K562 (cell line): ENCODE data around the gene ZRANB3. TPM values are rescaled to one million over a fixed set of nuclear protein-coding genes. Genes with fewer than 3 reads are reported as not detected.
A peak's percentile ranks its signal among the peaks of the same experiment; 100 is the strongest.

Experiments
- CBX2 ChIP-seq: fragments of 200-600 bp; sonication (generic); IDR thresholded peaks from one replicate; pipeline ENCODE4 v1.6.1; 2012; ENCODE audit warnings: mild to moderate bottlenecking, low read length, inconsistent platforms; ENCODE audit not compliant: insufficient read depth, poor library complexity, severe bottlenecking
- DNMT1 ChIP-seq: fragments of 450-650 bp; IDR thresholded peaks from 2 replicates; pipeline ENCODE4 v1.6.1; 2016; ENCODE audit warnings: antibody characterized with exemption, mild to moderate bottlenecking
- E2F3 ChIP-seq: fragments of 250-450 bp; sonication (Bioruptor Pico); IDR thresholded peaks from 2 replicates; pipeline ENCODE4 v1.4.0; 2020; ENCODE audit warnings: mild to moderate bottlenecking
- ESRRA ChIP-seq: fragments of 450-650 bp; IDR thresholded peaks from 2 replicates; pipeline ENCODE4 v1.6.1; 2014; ENCODE audit warnings: low read depth, mild to moderate bottlenecking, moderate library complexity, borderline replicate concordance
- FOXM1 ChIP-seq, 2 experiments: fragments of 450-650 bp in 1 of 2; sonication (generic) in 1 of 2; formaldehyde crosslinking in 1 of 2; IDR thresholded peaks; 2 replicates each; pipeline versions ENCODE4 v1.6.1 to v1.9.0; 2017 to 2022; ENCODE audit warnings: low read depth in 2 of 2, mild to moderate bottlenecking in 2 of 2, missing genetic modification reagents in 1 of 2, moderate library complexity in 1 of 2
- IRF2 ChIP-seq: sonication (generic); formaldehyde crosslinking; IDR thresholded peaks from 2 replicates; pipeline ENCODE4 v1.8.1; 2022; ENCODE audit warnings: mild to moderate bottlenecking, missing genetic modification reagents
- JUND ChIP-seq, 2 experiments: IDR thresholded peaks; 2 replicates in 1 of 2; 3 replicates in 1 of 2; pipeline ENCODE4 v1.6.1; 2011; ENCODE audit warnings: borderline replicate concordance in 2 of 2, low read depth in 2 of 2, low read length in 2 of 2, improper control_type of control experiment in 1 of 2, missing biosample characterization in 1 of 2, missing genetic modification characterization in 1 of 2, missing genetic modification reagents in 1 of 2
- SPI1 ChIP-seq: IDR thresholded peaks from 2 replicates; pipeline ENCODE4 v1.6.1; 2011; ENCODE audit warnings: low read depth, low read length, control low read depth, borderline replicate concordance
- ZC3H4 ChIP-seq: sonication (generic); formaldehyde crosslinking; IDR thresholded peaks from 2 replicates; pipeline ENCODE4 v1.9.0; 2021; ENCODE audit warnings: missing genetic modification reagents, borderline replicate concordance
- ZFX ChIP-seq: sonication (generic); formaldehyde crosslinking; IDR thresholded peaks from 2 replicates; pipeline ENCODE4 v1.8.0; 2022; ENCODE audit warnings: mild to moderate bottlenecking, missing genetic modification reagents, moderate library complexity
- polyA plus RNA-seq, 8 experiments: library from polyadenylated mRNA; depleted of rRNA in 4 of 8; stranded (reverse) in 5 of 8; unstranded in 3 of 8; fragments of >200 nt; fragmentation: Nextera tagmentation in 2 of 8; fragmentation: Illumina TruSeq in 1 of 8; extraction: Ambion mirVana in 2 of 8; extraction: Trizol in 1 of 8; gene quantifications; 2 replicates each; pipeline versions ENCODE4 v1.2.1 to v1.2.3, GENCODE V29; 2011 to 2014; ENCODE audit warnings: inconsistent platforms in 1 of 8, missing spikeins in 1 of 8
- total RNA-seq, 7 experiments: library from RNA; depleted of rRNA in 6 of 7; stranded (reverse); fragments of >200 nt in 6 of 7; fragmentation: Illumina TruSeq in 2 of 7; extraction: Trizol in 2 of 7; gene quantifications; 2 replicates each; pipeline versions ENCODE4 v1.2.1 to v1.2.3, GENCODE V29; 2011 to 2021; ENCODE audit warnings: low replicate concordance in 1 of 7
- TF ChIP-seq, protein P1 (sequence below): fragments of 250-450 bp; sonication (Bioruptor Pico); IDR thresholded peaks from 2 replicates; pipeline ENCODE4 v1.8.0; 2021; ENCODE audit warnings: borderline replicate concordance, mild to moderate bottlenecking, moderate library complexity; ENCODE audit not compliant: poor library complexity, severe bottlenecking
- TF ChIP-seq, protein P2 (sequence below): fragments of 450-650 bp; IDR thresholded peaks from 2 replicates; pipeline ENCODE4 v1.6.1; 2018; ENCODE audit not compliant: partially characterized antibody
- TF ChIP-seq, protein P3 (sequence below), 2 experiments: fragments of 450-650 bp; IDR thresholded peaks; 2 replicates each; pipeline ENCODE4 v1.6.1; 2018; ENCODE audit warnings: mild to moderate bottlenecking in 2 of 2, low read depth in 1 of 2; ENCODE audit not compliant: partially characterized antibody in 2 of 2
- TF ChIP-seq, protein P4 (sequence below): sonication (generic); formaldehyde crosslinking; IDR thresholded peaks from 2 replicates; pipeline ENCODE4 v1.8.1; 2023; ENCODE audit warnings: mild to moderate bottlenecking, missing genetic modification reagents

Gene ZRANB3
- total and polyA plus RNA-seq, 9 of the 15 experiments (the other 6 are each of a cell fraction or from before 2014, with no cell fraction given), result 8.6 to 21.3 (median 14.7) TPM

DNA sequence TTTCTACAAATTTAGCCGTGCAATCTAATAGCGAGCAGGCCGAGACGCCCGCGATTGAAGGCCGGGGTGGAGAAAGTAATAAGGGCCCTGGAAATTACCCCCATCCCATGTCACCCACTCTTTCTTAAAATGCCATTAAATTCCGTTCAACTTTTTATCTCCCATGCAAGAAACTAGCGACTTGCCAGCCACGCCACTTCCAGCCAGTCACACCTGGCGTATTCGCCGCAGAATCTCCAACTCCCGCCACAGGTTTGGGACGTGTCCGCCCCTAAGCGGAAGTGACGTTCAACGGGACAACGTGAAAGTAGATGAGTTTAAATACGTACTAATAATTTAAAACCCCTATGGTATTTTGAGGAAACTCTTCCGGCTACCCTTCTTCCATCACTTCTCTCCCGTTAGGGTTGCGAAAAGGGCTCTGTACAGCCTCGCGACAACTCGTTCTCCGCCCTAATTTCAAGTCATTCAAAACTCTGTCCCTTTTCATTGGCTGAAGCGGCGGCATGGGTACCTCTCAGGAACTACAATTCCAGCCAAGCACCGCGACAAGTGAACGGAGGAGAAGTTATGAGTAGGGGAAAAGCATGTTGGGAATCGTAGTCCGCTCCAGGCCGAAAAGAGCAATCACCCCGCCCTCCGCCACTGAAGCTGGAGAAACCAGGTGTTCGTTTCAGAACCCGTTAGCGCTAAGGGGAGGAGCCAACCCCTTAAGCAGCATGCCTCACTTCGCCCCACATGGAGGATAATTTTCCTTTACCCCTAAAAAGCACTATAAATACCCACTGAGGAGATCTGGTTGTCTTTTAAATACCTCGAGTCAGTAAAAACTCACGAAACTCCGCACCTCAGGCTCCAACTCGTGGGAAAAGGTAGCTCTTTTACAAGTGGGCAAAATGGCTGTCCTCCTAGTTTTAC lies at the start of gene ZRANB3 (continued):
- TF ChIP-seq, protein P1, sequence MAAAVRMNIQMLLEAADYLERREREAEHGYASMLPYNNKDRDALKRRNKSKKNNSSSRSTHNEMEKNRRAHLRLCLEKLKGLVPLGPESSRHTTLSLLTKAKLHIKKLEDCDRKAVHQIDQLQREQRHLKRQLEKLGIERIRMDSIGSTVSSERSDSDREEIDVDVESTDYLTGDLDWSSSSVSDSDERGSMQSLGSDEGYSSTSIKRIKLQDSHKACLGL (CRISPR knock-in tag), result peak; percentile 20
- TF ChIP-seq, protein P2, sequence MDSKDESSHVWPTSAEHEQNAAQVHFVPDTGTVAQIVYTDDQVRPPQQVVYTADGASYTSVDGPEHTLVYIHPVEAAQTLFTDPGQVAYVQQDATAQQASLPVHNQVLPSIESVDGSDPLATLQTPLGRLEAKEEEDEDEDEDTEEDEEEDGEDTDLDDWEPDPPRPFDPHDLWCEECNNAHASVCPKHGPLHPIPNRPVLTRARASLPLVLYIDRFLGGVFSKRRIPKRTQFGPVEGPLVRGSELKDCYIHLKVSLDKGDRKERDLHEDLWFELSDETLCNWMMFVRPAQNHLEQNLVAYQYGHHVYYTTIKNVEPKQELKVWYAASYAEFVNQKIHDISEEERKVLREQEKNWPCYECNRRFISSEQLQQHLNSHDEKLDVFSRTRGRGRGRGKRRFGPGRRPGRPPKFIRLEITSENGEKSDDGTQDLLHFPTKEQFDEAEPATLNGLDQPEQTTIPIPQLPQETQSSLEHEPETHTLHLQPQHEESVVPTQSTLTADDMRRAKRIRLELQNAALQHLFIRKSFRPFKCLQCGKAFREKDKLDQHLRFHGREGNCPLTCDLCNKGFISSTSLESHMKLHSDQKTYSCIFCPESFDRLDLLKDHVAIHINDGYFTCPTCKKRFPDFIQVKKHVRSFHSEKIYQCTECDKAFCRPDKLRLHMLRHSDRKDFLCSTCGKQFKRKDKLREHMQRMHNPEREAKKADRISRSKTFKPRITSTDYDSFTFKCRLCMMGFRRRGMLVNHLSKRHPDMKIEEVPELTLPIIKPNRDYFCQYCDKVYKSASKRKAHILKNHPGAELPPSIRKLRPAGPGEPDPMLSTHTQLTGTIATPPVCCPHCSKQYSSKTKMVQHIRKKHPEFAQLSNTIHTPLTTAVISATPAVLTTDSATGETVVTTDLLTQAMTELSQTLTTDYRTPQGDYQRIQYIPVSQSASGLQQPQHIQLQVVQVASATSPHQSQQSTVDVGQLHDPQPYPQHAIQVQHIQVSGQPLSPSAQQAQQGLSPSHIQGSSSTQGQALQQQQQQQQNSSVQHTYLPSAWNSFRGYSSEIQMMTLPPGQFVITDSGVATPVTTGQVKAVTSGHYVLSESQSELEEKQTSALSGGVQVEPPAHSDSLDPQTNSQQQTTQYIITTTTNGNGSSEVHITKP, result peak; percentile 40
- TF ChIP-seq, protein P3, sequence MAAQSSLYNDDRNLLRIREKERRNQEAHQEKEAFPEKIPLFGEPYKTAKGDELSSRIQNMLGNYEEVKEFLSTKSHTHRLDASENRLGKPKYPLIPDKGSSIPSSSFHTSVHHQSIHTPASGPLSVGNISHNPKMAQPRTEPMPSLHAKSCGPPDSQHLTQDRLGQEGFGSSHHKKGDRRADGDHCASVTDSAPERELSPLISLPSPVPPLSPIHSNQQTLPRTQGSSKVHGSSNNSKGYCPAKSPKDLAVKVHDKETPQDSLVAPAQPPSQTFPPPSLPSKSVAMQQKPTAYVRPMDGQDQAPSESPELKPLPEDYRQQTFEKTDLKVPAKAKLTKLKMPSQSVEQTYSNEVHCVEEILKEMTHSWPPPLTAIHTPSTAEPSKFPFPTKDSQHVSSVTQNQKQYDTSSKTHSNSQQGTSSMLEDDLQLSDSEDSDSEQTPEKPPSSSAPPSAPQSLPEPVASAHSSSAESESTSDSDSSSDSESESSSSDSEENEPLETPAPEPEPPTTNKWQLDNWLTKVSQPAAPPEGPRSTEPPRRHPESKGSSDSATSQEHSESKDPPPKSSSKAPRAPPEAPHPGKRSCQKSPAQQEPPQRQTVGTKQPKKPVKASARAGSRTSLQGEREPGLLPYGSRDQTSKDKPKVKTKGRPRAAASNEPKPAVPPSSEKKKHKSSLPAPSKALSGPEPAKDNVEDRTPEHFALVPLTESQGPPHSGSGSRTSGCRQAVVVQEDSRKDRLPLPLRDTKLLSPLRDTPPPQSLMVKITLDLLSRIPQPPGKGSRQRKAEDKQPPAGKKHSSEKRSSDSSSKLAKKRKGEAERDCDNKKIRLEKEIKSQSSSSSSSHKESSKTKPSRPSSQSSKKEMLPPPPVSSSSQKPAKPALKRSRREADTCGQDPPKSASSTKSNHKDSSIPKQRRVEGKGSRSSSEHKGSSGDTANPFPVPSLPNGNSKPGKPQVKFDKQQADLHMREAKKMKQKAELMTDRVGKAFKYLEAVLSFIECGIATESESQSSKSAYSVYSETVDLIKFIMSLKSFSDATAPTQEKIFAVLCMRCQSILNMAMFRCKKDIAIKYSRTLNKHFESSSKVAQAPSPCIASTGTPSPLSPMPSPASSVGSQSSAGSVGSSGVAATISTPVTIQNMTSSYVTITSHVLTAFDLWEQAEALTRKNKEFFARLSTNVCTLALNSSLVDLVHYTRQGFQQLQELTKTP (IDR thresholded peaks at IDR 0.05; ENCODE audit: low read depth in 1 of 2, partially characterized antibody in 2 of 2), result peak in 1 of 2 experiments; percentile 98
- TF ChIP-seq JUND (IDR thresholded peaks at IDR 0.05; ENCODE audit: borderline replicate concordance, low read depth, low read length) (peak; percentile 54), JUND (tag; IDR thresholded peaks at IDR 0.05; ENCODE audit: borderline replicate concordance, low read depth, low read length) (peak; percentile 14; the same call in 1 of the 3 replicates), CBX2 (no peak), ESRRA (no peak), ZFX (CRISPR knock-in tag) (peak; percentile 85), ZC3H4 (CRISPR knock-in tag) (no peak), IRF2 (CRISPR knock-in tag) (no peak), FOXM1 (IDR thresholded peaks at IDR 0.05; ENCODE audit: low read depth) (peak; percentile 81), FOXM1 (CRISPR knock-in tag; IDR thresholded peaks at IDR 0.05; ENCODE audit: low read depth) (no peak), DNMT1 (no peak), E2F3 (CRISPR knock-in tag) (no peak), SPI1 (0 out of 2 replicates have a peak, but pooled peaks have one; percentile 32)
- TF ChIP-seq, protein P4, sequence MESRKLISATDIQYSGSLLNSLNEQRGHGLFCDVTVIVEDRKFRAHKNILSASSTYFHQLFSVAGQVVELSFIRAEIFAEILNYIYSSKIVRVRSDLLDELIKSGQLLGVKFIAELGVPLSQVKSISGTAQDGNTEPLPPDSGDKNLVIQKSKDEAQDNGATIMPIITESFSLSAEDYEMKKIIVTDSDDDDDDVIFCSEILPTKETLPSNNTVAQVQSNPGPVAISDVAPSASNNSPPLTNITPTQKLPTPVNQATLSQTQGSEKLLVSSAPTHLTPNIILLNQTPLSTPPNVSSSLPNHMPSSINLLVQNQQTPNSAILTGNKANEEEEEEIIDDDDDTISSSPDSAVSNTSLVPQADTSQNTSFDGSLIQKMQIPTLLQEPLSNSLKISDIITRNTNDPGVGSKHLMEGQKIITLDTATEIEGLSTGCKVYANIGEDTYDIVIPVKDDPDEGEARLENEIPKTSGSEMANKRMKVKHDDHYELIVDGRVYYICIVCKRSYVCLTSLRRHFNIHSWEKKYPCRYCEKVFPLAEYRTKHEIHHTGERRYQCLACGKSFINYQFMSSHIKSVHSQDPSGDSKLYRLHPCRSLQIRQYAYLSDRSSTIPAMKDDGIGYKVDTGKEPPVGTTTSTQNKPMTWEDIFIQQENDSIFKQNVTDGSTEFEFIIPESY (CRISPR knock-in tag), result peak; percentile 49; the same call in 1 of the 2 replicates
